Loucy (cell line): ENCODE measurements around the gene CR2.

ENCODE experiments used
- H2AFZ ChIP-seq: fragments of 200-600 bp; sonication (generic); 2 replicates; pipeline ENCODE4 v1.6.0; 2016; ENCODE audit warnings: antibody characterized with exemption, mild to moderate bottlenecking, low read length, moderate library complexity
- H3F3A ChIP-seq: fragments of 200-600 bp; 2 replicates; pipeline ENCODE4 v1.6.0; 2016; ENCODE audit warnings: antibody characterized with exemption, low read depth, mild to moderate bottlenecking
- H3K27me3 ChIP-seq: fragments of 200-600 bp; sonication (generic); 2 replicates; pipeline ENCODE4 v1.6.1; 2014; ENCODE audit warnings: low read length, mild to moderate bottlenecking; ENCODE audit not compliant: insufficient read depth, poor library complexity, severe bottlenecking
- H3K36me3 ChIP-seq: fragments of 200-600 bp; sonication (generic); 2 replicates; pipeline ENCODE4 v1.6.1; 2016; ENCODE audit warnings: low read length; ENCODE audit not compliant: insufficient read depth
- H3K4me1 ChIP-seq: fragments of 200-600 bp; sonication (generic); 2 replicates; pipeline ENCODE4 v1.5.1; 2014; ENCODE audit warnings: low read length, mild to moderate bottlenecking; ENCODE audit not compliant: insufficient read depth, poor library complexity, severe bottlenecking
- H3K4me2 ChIP-seq: fragments of 200-600 bp; sonication (generic); 2 replicates; pipeline ENCODE4 v1.6.0; 2014; ENCODE audit warnings: antibody characterized with exemption, low read length, low read depth, mild to moderate bottlenecking; ENCODE audit not compliant: poor library complexity, severe bottlenecking
- H3K4me3 ChIP-seq: fragments of 200-600 bp; sonication (generic); 2 replicates; pipeline ENCODE4 v1.5.1; 2014; ENCODE audit warnings: low read length, mild to moderate bottlenecking, mixed read lengths; ENCODE audit not compliant: poor library complexity, severe bottlenecking
- H3K79me2 ChIP-seq: fragments of 200-600 bp; sonication (generic); 2 replicates; pipeline ENCODE4 v1.6.1; 2014; ENCODE audit warnings: low read length; ENCODE audit not compliant: insufficient read depth
- H3K9ac ChIP-seq: fragments of 200-600 bp; sonication (generic); 2 replicates; pipeline ENCODE4 v1.6.0; 2014; ENCODE audit warnings: mild to moderate bottlenecking, low read depth, low read length, moderate library complexity; ENCODE audit not compliant: poor library complexity, severe bottlenecking
- H3K9me2 ChIP-seq: fragments of 200-600 bp; sonication (generic); replicated peaks from 2 replicates; pipeline ENCODE4 v1.6.1; 2016; ENCODE audit warnings: low read depth, low read length, mixed read lengths
- H3K9me3 ChIP-seq: fragments of 200-600 bp; sonication (generic); 2 replicates; pipeline ENCODE4 v1.6.1; 2014; ENCODE audit warnings: mild to moderate bottlenecking, antibody characterized with exemption, low read length, low read depth; ENCODE audit not compliant: insufficient read depth
- H4K20me1 ChIP-seq: fragments of 200-600 bp; sonication (generic); 2 replicates; pipeline ENCODE4 v1.6.0; 2014; ENCODE audit warnings: antibody characterized with exemption, low read length, mild to moderate bottlenecking; ENCODE audit not compliant: insufficient read depth, poor library complexity, severe bottlenecking
- EZH2phosphoT487 ChIP-seq: fragments of 200-600 bp; IDR thresholded peaks from 2 replicates; pipeline ENCODE4 v1.6.1; 2018; ENCODE audit warnings: antibody characterized with exemption, mild to moderate bottlenecking, moderate library complexity, borderline replicate concordance
- TF ChIP-seq, protein P1 (sequence below): fragments of 200-600 bp; sonication (generic); conservative IDR thresholded peaks from 2 replicates; pipeline ENCODE4 v1.5.1; 2014; ENCODE audit warnings: mild to moderate bottlenecking, antibody characterized with exemption, low read length

The CR2 gene

DNA sequence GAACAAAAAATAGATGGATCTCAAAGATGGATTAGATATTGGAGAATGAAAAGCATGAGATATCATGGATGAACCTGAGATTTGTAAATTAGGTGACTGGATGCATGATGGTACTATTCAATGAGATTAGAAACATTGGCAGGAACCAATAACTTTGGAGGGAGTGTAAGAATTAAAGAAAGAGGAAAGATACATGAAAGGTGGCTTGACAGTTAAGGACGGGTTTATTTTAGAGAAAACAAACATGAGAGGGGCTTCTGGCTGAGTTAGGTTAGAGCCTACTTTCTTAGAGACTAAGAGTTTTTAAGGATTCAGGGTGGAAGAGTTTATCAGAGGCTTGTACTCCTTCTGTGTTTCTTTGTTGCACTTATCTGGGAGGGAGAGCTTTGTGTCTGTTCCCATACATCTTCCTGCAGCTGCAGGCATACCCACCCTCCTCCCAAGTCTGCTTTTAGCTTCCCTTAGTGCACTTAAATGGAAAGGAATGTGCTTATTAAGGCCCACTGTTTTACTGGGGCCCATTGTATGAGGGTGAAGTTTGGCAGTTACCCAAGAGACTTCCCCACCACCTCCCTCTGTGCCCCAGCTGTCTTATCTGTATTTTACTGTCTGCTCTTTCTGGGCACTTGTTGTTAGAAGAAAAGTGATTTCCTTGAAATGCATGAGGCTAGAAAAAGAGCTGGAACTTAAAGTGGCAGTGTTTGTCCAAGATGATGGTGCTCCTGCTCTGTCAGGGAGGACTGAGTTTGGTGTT lies 26.1 kb upstream of the CR2 start:
- Histone ChIP-seq H3K27me3 (no peaks in the 10 kb centered on the region), H2AFZ (no peak overlapping the region), H3K79me2 (no peaks in the 10 kb centered on the region), H3K4me2 (no peak overlapping the region), H3K9ac (no peak overlapping the region), H3K4me1 (no peaks in the 10 kb centered on the region), H3F3A (no peaks in the 10 kb centered on the region), H3K4me3 (no peak overlapping the region), H3K36me3 (no peaks in the 10 kb centered on the region), H3K9me3 (no peaks in the 10 kb centered on the region), H3K9me2 (no peaks in the 10 kb centered on the region), H4K20me1 (no peaks in the 10 kb centered on the region)
- TF ChIP-seq EZH2phosphoT487 = no peak
- TF ChIP-seq, protein P1, sequence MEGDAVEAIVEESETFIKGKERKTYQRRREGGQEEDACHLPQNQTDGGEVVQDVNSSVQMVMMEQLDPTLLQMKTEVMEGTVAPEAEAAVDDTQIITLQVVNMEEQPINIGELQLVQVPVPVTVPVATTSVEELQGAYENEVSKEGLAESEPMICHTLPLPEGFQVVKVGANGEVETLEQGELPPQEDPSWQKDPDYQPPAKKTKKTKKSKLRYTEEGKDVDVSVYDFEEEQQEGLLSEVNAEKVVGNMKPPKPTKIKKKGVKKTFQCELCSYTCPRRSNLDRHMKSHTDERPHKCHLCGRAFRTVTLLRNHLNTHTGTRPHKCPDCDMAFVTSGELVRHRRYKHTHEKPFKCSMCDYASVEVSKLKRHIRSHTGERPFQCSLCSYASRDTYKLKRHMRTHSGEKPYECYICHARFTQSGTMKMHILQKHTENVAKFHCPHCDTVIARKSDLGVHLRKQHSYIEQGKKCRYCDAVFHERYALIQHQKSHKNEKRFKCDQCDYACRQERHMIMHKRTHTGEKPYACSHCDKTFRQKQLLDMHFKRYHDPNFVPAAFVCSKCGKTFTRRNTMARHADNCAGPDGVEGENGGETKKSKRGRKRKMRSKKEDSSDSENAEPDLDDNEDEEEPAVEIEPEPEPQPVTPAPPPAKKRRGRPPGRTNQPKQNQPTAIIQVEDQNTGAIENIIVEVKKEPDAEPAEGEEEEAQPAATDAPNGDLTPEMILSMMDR = no peak

DNA sequence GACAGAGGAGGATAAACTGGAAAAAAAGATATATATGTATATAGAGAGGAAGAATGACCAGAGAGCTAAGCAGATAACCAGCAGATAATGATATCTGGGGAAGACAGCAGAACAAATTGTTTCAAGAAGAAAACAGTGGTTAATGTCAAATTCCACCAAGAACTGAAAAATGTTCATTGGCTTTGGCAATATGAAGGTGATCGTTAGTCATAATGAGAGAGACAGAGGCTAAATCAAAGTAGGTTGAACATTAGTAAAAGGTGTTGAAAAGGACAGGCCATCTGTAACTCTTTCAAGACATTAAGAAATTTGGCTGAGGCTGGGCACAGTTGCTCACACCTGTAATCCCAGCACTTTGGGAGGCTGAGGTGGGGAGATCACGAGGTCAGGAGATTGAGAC lies 25.3 kb upstream of the CR2 start:
- Histone ChIP-seq H3K4me2 (no peak overlapping the region), H2AFZ (no peak overlapping the region), H4K20me1 (no peaks in the 10 kb centered on the region), H3K9ac (no peak overlapping the region), H3F3A (no peaks in the 10 kb centered on the region), H3K9me3 (no peaks in the 10 kb centered on the region), H3K9me2 (no peaks in the 10 kb centered on the region), H3K27me3 (no peaks in the 10 kb centered on the region), H3K36me3 (no peaks in the 10 kb centered on the region), H3K79me2 (no peaks in the 10 kb centered on the region), H3K4me1 (no peaks in the 10 kb centered on the region), H3K4me3 (no peak overlapping the region)
- no peak for TF ChIP-seq EZH2phosphoT487
- TF ChIP-seq, protein P1 = no peak

DNA sequence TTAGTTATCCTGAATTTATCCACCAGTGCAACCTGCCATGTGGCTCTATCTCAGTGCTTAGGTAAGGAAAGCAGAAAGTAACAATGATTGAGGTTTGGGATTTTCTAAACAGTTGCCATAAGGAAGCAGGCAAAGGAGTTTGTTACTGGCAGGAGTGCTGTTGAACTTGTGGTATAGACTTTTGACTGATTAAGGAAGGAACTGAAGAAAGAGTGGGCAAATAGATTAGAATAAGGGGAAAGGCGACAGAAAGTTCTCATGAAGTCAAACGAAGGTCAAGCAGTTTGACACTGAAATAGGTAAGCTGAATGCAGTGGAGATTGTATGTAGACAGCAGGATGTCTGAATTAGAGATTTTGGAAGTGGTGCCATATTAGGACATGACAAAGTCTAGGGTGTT lies 24.2 kb upstream of the CR2 start:
- no peaks in the 10 kb centered on the region for H3K9me3 ChIP-seq
- no peaks in the 10 kb centered on the region for H3K79me2 ChIP-seq
- no peaks in the 10 kb centered on the region for H4K20me1 ChIP-seq
- no peaks in the 10 kb centered on the region for H3K27me3 ChIP-seq
- H3K9me2 ChIP-seq = no peaks in the 10 kb centered on the region
- H3K9ac ChIP-seq = no peak overlapping the region
- TF ChIP-seq, protein P1 = no peak
- TF ChIP-seq EZH2phosphoT487 = no peak
- H3K36me3 ChIP-seq = no peaks in the 10 kb centered on the region
- no peak overlapping the region for H3K4me2 ChIP-seq
- H2AFZ ChIP-seq = no peak overlapping the region
- H3F3A ChIP-seq = no peaks in the 10 kb centered on the region
- H3K4me1 ChIP-seq = no peaks in the 10 kb centered on the region
- no peak overlapping the region for H3K4me3 ChIP-seq
